HT1080 (cell line): ENCODE data around the gene MYO1D. TPM values are rescaled to one million over a fixed set of nuclear protein-coding genes. Genes with fewer than 3 reads are reported as not detected.
"Not testable (repeated sequence)": the region's sequence is repeated elsewhere in the genome, so short reads cannot be mapped to it uniquely, and the experiment has no call there.

Experiments
- DNase-seq: peaks from one replicate; pipeline ENCODE4 v3.0.0-alpha.2; 2015; ENCODE audit warnings: low read depth
- total RNA-seq: library from RNA; depleted of rRNA; stranded (reverse); fragments of >200 nt; shearing (Covaris generic); gene quantifications from 2 replicates; pipeline ENCODE4 v1.2.3, GENCODE V29; 2014

Gene MYO1D
- total RNA-seq, 1 experiment from 2014 or later = 4.5 TPM

GRCh38 chr17:32546031-32546444 is 330.9 kb downstream of the MYO1D start:
- DNase-seq = no peak

- DNase-seq = no peak
These were observed 334.7 kb downstream of the MYO1D start for GRCh38 chr17:32542186-32542585.

- no peak for DNase-seq
These were observed 335.3 kb downstream of the MYO1D start for GRCh38 chr17:32541640-32542039.

- peak; percentile 64 for DNase-seq
These were observed 339.9 kb downstream of the MYO1D start for GRCh38 chr17:32536736-32537643.

GRCh38 chr17:32533296-32533695 is 343.6 kb downstream of the MYO1D start:
- no peak for DNase-seq

GRCh38 chr17:32529604-32530003 is 347.3 kb downstream of the MYO1D start:
- no peak for DNase-seq

- no peak for DNase-seq
These were observed 348.1 kb downstream of the MYO1D start for GRCh38 chr17:32528825-32529224.

GRCh38 chr17:32527146-32527545 is 349.8 kb downstream of the MYO1D start:
- no peak for DNase-seq

- peak; percentile 17 for DNase-seq
These were observed 351.8 kb downstream of the MYO1D start for GRCh38 chr17:32525122-32525521.

- not testable (repeated sequence) for DNase-seq
These were observed 352.4 kb downstream of the MYO1D start for GRCh38 chr17:32524553-32524880.

- DNase-seq = no peak
These were observed 352.9 kb downstream of the MYO1D start for GRCh38 chr17:32523827-32524552.

GRCh38 chr17:32523017-32523680 is 353.8 kb downstream of the MYO1D start:
- DNase-seq = no peak

GRCh38 chr17:32520737-32521404 is 356.1 kb downstream of the MYO1D start:
- DNase-seq = no peak

- no peak for DNase-seq
These were observed 356.7 kb downstream of the MYO1D start for GRCh38 chr17:32520104-32520701.

- peak; percentile 30 for DNase-seq
These were observed 357.5 kb downstream of the MYO1D start for GRCh38 chr17:32519228-32520103.

- DNase-seq = no peak
These were observed 358.2 kb downstream of the MYO1D start for GRCh38 chr17:32518646-32519227.

- no peak for DNase-seq
These were observed 358.9 kb downstream of the MYO1D start for GRCh38 chr17:32517982-32518381.

- DNase-seq = no peak
These were observed 359.8 kb downstream of the MYO1D start for GRCh38 chr17:32516940-32517701.

GRCh38 chr17:32516450-32516849 is 360.5 kb downstream of the MYO1D start:
- DNase-seq = no peak
